Central memory CD4-positive, alpha-beta T cell (primary cell): ENCODE measurements around the gene HES7.
A peak's percentile ranks its signal among the peaks of the same experiment; 100 is the strongest.

Source experiments
- DNase-seq: peaks from one replicate; pipeline ENCODE4 v3.0.0; 2022

HES7 gene

DNA sequence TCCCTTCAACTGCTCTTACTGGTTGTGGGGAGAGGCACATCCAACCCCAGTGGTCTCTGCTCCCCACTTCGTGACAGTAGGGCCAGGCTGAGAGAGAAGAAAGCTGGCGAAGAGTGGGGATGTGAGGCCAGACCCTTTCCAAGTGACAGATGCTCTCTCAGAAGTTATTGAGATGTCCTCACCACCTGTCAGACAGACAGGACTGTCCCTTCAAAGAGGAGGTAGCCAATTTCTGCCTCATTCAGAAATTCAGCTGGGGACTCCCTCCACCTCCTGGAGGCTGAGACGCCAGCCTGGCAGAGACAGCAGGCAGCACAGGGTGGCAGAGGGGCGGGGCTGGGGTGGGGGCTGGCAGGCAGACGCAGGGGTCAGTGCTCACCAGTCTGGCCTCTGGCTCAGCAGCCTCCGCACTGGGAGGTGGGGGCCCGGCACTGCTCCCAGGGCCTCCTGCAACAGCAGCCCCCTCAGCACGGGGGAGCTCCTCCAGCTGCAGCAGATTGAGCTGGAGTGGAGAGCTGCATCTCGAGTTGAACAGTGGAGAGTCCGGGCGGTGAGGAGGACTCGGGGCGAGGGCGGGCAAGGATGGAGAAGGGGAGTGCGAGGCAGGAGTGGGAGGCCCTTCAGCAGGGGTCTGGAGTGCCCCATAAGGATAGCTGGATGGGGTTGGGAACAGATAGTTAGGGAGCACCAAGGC lies 19.1 kb upstream of the HES7 start:
- no peak for DNase-seq

DNA sequence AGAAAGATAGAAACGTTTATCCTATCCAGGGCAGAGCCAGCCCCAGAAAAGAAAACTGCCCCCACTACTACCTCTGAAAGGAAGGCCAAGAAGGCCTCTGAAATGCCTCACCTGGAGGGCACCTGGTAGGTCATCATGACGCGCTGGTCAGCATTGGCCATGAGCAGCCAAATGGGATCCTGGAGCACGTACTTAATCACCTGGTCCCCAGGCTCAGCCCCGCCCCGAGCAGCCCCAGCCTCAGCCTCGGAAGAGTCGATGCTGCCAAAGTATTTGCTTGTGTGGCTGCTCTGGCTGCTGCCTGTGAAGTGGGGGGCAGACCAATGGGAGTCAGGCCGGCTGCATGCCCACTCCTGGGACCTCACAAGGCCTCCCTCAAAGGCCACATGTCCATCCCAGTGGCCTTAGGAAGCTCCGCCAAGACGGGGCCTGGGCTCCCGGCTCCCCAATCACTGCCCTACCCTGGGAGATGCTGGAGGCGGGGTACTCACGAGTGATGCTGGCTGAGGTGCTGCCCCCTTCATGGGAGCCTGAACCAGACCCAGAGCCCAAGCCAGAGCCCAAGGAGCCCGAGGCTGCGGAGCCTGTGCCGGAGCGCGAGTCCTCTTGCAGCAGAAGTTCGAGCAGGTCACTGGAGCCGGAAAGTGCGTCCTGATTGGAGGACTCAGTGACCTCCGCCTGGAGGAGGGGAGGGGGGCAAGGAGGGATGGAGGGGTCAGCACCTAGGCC lies 18.4 kb upstream of the HES7 start:
- DNase-seq: no peak

DNA sequence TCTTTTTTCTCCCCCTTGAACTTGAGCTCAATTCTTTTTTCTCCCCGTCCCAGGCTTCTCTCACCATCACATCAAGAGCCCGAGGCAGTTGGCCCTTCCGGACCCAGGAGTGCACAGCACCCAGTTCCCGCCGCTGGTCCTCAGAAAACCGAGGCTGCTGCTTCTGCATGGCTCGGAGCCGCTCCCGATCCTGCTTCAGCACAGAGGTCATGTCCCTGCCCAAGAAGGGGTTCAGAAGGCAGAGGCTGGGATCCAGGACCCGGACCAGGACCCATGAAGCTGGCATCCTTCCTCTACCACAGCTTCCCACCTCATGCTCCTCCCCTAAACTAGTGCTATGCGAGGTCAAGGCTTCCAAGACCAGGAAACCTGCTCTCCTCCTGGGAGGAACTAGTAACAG lies 17.8 kb upstream of the HES7 start:
- DNase-seq: no peak

DNA sequence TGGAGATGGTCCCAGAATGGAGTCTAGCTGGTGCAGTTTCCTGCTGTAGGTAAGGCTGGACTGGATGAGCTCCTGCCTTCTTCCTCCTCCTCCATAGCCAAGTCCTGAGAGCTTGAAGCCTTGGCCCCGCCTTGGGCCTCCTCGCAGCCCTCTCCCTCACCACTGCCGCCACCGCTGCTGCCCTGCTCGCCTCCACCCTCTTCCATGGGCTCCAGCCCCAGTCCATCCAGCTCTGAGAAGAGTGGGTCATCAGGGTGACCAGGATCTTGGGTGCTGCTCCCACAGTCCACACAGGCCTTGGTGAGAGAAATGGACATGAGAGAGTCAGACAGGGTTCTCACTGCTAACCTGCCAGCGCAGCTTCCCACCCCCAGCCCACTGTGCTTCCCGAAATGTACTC lies 17.1 kb upstream of the HES7 start:
- no peak for DNase-seq

DNA sequence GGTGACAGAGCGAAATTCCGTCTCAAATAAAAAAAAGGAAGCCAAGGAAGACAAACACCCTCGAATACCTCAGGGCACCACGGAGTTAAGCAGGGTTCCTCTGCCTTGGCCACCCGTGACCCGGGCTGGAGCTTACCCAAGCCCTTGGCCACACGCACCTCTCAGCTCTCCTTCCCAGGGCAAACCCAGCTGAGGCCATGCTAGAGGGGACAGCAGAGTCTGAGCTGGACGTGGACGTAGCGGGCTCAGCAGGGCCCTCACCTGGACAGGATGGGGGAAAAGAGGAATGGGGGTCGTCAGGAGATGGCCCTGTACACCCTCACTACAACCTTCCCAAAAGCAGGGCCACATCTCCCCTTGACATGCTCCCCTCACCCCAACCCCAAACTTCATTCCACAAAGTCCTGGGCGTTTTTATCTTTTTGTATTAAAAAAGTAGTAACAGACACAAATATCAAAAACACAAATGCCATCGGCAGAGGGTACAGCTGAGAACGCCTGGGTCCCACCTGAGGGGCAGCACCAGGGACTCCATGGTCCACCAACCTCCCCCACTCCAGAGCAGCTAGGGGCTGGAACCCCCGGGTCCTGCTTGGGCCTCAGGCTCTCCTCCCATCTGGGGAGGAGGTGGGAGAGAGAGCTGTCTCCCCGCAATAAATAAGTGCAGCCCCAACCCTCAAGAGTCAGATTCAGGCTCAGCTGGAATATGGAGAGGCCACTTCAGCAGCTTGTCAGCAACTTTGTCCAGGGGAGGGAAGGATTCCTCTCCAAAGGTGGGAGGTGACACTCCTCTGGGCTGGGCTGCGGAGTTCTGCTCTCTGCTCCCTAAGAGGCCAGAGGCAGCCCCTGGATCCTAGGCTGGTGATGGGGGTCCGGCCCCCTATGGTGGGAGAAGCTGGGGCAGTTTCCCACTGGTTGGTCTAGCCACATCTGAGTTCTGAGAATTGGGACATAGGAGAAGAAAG lies 16.4 kb upstream of the HES7 start:
- no peak for DNase-seq

DNA sequence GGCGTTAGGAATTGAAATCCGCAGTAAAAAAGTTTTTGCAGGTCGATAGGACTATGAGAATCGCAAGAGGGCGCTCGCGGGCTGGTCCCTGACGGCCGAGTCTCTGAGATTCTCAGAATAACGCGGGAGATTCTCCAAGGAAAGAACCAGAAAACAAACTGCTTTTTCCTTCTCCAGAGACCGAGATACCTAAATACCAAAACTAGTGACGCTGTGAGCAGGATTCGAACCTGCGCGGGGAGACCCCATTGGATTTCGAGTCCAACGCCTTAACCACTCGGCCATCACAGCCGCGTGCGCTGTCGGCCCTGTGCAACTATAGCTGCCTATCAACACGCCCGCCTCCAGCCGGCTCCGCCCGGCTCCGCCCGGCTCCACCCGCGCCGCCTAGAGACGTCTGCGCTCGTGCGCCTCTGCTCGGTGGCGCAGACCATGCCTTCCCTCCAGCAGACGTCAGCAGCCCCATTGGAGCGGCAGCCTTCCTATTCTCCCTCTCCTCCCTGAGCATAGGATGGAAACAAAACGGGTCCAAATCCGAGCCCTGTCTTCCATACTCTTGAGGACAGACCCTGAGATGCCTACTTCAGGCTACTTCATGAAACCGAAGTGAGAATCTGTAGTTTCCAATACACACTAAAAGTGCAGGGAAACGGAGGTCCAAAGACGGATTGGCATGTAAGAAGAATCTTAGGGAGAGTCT lies 14.9 kb upstream of the HES7 start:
- peak; percentile 92 for DNase-seq

DNA sequence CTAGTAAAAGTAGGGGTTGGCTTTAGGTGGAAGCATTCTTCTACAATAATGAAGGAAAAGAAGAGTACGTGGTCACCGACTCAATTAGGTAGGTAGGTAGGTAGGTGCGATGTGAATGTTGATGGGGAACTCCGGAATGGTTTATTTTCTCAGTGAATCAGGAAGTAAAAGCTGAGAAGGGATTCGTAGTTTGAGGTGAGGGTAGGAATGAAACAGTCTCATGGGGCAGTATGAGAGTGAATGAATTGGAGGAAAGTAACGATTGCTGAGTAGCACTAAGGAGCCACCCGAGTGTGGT lies 14.4 kb upstream of the HES7 start:
- no peak for DNase-seq

DNA sequence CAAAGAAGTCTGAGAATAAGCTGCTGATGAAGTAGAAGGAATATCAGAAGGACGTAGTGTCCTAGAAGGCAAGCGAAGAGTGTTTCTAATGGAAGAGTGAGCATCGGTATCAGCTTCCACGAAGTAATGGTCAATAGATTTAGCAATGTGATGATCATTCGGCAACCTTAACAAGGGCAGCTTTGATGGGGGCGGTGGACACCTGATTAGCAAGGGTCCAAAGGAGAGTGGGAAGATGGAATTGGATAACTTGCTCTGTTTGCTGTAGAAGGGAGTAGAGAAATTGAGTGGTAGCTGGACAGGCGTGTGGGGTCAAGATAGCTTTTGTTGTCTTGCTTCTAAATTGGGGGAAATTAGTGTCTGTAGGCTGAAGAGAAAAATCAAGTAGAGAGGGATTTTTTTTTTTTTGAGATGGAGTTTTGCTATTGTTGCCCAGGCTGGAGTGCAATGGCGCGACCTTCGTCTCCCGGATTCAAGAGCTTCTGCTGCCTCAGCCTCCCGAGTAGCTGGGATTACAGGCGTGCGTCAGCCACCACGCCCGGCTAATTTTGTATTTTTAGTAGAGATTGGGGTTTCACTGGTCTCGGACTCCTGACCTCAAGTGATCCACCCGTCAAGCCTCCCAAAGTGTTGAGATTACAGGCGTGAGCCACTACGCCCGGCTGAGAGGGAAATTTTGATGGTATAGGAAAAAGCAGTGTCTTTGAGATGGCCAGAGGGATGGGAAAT lies 13.9 kb upstream of the HES7 start:
- DNase-seq: no peak

DNA sequence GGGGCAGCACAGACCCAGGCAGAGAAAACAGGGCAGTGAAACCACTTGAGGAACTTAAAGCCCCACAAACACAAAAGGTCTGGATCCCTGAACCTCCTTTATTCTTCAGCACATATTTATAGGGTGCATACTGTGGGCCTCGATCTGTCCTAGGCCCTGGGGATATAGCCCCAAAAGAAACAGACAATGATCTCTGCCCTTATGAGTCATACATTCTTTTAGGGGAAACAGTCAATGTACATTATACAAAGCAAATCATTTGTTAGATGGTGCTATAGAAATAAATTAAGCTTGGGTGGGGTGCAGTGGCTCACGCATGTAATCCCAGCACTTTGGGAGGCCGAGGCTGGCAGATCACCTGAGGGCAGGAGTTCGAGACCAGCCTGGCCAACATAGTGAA lies 10.0 kb upstream of the HES7 start:
- DNase-seq: no peak

DNA sequence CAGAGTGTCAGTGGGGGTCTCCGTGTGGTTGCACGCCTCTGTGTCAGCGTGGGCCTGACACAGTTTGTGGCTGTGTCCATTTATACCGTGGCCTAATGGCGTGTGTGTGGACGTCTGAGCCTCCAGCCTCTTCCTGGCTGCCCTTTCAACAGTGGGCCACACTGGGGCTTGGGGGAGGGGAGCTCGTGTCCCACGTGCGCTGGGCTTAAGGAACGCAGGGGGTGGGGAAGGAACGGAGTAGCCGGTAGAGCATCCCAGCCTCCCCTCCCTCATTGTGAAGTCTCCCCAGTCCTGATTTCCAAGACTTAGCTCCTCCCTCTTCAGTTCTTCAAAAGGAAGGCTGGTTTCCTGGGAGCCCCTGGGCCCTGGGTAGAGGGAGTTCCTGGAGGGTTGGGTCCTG lies 9.5 kb upstream of the HES7 start:
- no peak for DNase-seq

DNA sequence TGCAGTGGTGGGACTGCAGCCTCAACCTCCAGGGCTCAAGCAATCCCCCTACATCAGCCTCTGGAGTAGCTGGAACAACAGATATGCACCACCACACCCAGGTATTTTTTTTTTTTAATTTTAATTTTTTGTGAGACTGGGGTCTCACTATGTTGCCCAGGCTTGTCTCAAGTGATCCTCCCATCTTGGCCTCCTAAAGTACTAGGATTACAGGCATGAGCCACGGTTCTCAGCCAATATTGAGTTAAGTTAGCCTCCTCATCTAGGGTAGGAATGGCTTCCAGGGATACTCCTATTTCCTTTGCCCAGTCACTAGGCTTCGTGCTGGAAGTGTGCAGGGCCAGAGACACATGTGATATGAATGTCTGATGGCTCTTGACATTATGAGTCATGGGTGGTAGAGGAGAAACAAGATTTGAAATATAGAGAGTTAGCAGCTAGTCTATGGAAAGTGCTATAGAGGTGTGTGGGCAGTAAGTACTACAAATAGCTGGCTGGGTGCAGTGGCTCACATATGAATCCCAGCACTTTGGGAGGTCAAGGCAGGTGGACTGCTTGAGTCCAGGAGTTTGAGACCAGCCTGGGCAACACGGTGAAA lies 8.0 kb upstream of the HES7 start:
- DNase-seq: no peak

DNA sequence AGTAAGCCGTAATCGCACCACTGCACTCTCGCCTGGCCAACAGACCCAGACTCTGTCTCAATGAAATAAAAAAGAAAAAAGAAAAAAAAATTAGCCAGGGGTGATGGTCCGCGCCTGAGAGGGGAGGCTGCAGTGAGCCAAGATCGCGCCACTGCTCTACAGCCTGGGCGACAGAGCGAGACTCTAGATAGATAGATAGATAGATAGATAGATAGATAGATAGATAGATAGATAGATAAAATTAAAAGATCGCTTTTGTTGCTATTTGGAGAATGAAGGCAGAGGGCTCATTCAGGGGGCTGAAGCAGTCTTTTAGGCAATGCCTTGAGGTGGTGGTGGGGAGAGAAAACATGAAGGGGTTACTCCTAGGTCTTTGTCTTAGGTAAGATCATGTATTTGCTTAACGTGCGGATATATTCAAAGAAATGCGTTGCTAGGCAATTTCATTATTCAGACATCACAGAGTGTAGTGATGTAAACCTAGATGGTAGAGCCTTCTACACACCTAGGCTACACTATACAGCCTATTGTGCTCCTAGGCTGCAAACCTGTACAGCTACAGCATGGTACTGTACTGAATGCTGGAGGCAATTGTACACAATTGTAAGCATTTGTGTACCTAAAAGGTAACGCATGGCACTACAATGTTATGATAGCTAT lies 4.3 kb upstream of the HES7 start:
- no peak for DNase-seq

DNA sequence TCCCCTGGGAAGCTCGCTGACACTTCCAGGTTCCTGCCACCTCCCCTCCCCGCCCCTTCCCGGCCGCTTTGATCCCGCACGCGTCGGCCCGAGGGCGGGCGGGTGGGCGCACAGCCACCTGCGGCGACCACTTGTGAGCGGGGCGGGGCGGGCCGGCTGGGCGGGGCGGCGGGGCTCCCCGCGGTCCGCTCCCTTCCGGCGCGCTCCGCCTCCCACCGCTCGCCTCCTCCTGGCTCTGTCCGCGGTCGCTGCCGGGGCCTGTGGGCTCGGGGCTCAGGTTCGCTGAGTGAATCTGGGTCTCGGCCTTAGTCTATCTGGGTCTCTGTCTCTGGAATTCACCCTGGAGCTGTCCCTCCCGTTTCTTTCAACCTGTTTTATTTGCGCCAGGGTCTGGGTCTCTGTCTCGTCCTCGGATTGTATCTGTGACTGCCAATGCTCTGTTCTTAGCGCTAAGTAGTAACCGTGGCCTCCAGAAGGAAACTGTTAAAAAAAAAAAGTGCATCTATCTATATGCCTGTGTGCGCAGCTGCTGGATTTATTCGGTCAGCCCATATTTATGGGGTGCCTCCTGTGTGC lies 2.7 kb upstream of the HES7 start:
- DNase-seq: no peak

DNA sequence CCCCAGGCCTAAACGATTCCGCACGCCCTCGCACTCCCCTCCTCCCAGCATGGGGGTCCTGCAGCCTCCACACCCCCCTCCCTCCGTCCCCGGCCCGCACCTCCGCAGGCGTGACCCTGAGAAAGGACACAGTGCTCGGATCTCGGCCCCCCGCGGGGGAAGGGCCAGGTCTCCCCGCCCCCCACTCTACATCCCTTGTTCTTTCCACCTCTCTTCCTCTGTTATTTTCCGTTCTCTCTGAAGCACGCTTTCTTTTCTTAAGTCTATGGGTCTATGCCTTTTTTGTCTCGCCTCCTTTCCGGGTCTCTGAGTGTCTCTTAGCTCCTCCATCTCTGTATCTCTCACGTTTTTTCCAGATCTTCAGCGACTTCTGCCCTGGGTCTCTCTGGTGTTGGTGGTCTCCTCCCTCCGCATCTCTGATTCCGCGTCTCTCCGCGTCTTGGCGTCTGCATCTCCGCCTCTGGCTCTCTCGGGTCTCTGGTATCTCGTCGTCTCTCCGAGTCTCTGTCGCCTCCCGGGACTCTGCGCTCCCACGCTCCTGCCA lies 2.1 kb upstream of the HES7 start:
- DNase-seq: no peak

DNA sequence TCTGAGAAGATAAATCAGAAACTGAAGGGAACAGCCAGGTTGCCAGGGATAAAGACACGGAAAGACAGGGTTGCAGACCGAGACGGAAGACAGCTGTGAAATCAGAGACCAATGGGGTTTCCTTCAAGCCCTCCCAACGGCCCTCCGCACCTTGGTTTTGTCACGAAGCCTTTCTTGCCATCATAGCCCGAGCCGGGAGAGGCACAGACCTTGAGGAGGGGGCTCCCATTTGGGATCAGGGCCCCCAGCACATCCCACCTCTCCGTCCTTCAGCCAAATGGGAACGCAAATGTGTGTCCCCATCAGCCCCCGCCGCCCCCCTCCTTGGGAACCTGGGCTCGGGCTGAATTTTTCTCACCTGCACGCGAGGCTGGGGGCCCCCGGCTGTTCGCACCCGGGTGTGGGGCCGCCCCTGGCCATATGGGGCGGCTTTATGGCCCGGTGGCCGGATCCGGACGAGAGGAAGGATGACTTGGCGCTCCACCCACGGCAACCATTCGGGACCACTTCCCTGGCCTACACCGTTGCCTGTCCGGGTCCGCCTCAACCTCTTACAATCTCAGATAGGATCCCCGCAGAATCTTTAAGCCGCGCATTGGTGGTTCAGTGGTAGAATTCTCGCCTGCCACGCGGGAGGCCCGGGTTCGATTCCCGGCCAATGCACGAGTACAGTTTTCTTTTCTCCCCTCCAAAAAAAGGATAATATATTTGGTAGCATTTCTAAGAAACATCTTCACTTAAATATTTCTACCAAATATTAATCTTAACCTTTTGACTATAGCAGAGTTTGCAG lies 1.4 kb upstream of the HES7 start:
- peak; percentile 82 for DNase-seq

DNA sequence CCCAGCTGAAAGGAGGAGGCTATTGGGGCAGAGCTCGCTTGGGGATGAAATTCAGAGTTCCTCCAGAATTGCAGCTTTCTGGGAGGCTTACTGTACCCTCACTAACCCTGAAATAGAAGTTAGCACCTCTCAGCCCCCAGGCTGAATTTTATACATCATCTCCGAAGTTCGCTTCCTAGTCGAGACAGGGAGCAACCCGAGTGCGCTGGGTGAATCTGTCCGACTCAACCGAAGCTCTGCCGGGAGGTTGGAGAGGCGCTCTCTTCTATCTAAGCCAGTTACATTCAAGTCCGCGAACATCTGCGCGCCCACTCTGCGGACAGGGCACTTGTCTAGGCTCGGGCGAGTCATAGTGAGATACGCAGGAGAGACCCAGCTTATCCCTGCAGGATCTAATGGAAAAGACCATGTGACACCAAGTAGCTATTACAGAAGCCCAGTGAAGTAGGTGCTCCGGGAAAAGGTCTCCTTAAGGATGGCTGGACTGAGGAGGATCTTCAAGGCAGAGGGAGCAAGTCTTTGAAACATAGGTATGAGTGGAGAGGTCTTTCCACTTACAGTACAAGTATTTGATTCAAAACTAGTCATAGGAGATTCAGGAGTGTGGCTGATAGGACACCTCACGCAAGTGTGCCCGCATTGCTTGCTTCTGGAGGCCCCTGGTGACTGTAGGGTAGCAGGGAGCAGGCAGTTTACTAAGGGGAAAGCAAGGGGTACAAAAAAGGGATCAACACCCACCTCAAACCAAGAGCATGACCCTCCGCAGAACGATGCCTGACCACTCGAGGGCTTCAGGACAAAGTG lies 646 bp upstream of the HES7 start:
- no peak for DNase-seq

DNA sequence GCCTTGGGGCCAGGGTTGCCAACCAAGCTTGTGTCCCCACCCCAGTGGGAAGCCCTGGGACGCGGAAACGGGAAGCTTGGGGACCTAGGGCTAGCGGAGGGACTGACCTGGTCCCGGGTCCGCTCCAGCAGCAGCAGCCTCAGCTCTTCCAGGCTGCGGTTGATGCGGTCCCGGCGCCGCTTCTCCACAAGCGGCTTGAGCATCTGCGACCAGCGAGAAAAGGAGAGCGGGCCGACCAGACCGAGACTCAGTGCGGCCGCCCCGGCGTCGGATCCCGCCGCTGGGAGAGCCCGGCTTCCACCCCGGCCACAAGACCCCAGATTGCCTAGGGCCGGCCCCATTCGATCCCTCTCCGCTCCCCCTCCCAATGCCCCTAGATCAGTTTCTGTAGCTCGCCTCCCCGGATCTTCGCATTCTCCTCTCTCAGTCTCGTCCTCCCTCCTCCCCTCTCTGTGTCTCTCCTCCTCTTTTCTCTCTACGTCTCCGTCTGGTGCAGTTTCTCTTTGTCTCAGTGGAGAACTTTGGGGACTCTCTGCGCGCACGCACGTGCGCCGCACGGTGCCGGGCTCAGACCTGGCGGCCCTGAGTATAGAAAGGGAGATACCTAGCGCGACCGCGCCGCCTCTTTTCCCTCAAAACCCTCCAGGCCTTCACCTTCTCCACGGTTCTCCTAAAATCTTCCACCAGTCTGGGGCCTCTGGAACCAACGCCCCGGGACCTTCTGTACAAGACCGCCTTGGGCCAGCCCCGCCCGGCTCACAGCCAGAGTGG lies 797 bp downstream of the HES7 start:
- DNase-seq: peak; percentile 42

DNA sequence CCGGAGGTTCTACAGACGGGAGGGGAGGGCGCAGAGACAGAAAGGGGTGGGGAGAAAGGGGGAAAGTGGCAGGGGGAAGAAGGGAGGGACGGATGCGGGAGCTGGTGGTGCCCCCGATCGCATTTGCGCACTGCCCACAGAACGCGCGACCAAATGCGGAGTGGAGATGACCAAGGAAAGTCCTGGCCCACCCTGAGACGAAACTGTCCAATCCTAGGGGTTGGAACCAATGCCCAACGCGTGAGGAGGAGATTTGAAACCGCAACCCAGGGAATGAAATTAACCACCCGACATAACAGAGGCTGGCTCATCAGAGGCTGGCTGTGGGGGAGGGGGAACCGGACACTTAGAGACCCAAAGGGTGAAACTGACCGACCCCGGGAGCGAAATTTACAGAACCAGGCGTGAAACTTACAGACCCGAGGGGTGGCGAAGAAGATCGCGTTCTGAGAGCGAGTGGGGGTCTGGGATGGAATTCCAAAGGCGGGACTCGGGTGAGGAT lies 1.4 kb downstream of the HES7 start:
- no peak for DNase-seq
